ENCODE data around the gene ARHGAP44.

DNA sequence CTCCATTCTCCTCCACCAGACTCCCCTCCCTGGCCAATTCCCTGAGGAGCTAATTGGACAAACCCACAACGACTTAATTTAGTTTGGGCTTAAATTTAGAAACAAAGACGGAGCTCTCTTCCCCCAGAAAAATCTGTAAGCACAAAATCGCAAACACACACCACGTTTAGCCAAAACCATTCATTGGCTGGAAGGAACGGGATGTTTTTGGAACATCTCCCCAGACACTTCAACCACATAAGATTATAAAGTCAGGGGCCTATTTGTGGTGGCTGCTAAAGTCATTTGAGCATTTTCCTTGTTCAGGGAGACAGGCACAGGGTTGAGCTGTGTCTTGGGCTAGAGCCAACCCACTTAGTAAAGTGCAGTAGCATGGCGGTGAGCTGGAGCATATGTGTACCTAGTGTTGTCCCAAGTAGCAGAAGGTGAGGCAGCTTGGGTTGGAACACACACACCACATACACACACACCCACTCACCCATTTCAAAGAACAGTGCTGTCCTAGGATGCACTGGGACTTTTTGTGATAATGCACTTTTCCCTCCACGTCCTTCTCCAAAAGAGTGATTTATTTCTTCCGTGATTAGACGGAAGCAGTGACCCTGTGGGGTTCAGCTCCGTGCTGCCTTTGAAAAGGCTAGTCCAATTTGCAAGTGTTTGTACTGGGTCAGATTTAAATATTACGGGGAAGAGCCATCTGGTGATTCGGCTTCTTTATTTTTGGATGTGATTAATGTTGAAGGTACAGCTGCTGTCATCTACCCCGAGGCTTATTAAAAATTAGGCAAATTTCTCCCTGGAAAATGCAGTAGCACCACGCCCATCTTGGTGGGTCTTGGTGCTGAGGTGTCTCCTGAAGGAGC, 196.4 kb downstream of the ARHGAP44 start:
- TF ChIP-seq POLR2AphosphoS5 (IDR thresholded peaks at IDR 0.05; ENCODE audit: low read depth, low read length) (no peak), TAF1 (IDR thresholded peaks at IDR 0.05; ENCODE audit: borderline replicate concordance, low read depth, low read length) (no peak)
